RWPE2 (cell line): ENCODE data around the gene DAAM1.

Experiments
- ATAC-seq: fragments of 200-7000 bp; cut with Tn5 transposase; 3 replicates; pipeline ENCODE4 v1.9.1; 2021; ENCODE audit warnings: low read depth
- DNase-seq: peaks from one replicate; pipeline ENCODE4 v3.0.0-alpha.2; 2020; ENCODE audit warnings: low spot score
- H3K27ac ChIP-seq: fragments of 450-650 bp; 2 replicates; pipeline ENCODE4 v1.5.1; 2017; ENCODE audit warnings: mild to moderate bottlenecking; ENCODE audit not compliant: poor library complexity, severe bottlenecking
- H3K27me3 ChIP-seq: fragments of 250-450 bp; sonication (Bioruptor Pico); 2 replicates; pipeline ENCODE4 v1.5.1; 2021; ENCODE audit warnings: mild to moderate bottlenecking, moderate library complexity; ENCODE audit not compliant: insufficient read depth, poor library complexity, severe bottlenecking
- H3K36me3 ChIP-seq: fragments of 250-450 bp; sonication (Bioruptor Pico); 2 replicates; pipeline ENCODE4 v1.5.1; 2020; ENCODE audit warnings: low read depth, mild to moderate bottlenecking, moderate library complexity
- H3K4me1 ChIP-seq: fragments of 250-450 bp; sonication (Bioruptor Pico); 2 replicates; pipeline ENCODE4 v1.5.1; 2021; ENCODE audit warnings: mild to moderate bottlenecking, moderate library complexity; ENCODE audit not compliant: insufficient read depth, poor library complexity, severe bottlenecking
- H3K4me3 ChIP-seq: fragments of 250-450 bp; sonication (Bioruptor Pico); 2 replicates; pipeline ENCODE4 v1.5.1; 2021; ENCODE audit warnings: mild to moderate bottlenecking, moderate library complexity; ENCODE audit not compliant: severe bottlenecking
- H3K9me3 ChIP-seq: fragments of 250-450 bp; sonication (Bioruptor Pico); 2 replicates; pipeline ENCODE4 v1.5.1; 2021; ENCODE audit warnings: mild to moderate bottlenecking, moderate library complexity; ENCODE audit not compliant: severe bottlenecking
- CTCF ChIP-seq: fragments of 450-650 bp; IDR thresholded peaks from one replicate; pipeline ENCODE4 v1.5.1; 2017; ENCODE audit warnings: mild to moderate bottlenecking, moderate library complexity; ENCODE audit not compliant: poor library complexity, severe bottlenecking

Gene DAAM1

DNA sequence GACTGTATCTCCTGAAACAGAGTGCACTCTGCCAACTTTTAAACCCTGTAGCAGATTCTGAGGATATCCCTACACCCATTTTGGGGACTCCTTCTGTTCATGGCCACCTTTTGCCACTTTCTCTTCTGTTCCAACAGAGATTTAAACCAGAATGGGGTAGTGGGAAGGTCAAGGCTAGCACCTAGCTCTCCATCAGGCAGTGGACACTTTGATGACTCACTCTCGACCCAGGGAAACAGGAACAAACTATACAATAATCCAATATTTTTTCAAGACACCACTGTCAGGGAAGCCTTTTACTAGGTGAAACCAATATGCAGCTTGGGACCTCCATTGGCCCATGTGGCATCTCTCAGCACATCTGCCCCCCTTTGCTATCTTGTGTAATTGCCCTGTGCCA, 103.6 kb downstream of the DAAM1 start:
- Histone ChIP-seq H3K36me3 (no peaks in the 10 kb centered on the region), H3K9me3 (no peaks in the 10 kb centered on the region), H3K27me3 (no peaks in the 10 kb centered on the region), H3K4me1 (no peaks in the 10 kb centered on the region), H3K27ac (no peak overlapping the region), H3K4me3 (no peak overlapping the region)
- no peak for TF ChIP-seq CTCF
- DNase-seq: no peak
- no peak for ATAC-seq

- DNase-seq (no peak), ATAC-seq (no peak)
- no peak overlapping the region for H3K27ac ChIP-seq
Observed at GRCh38 chr14:59292921-59293534, 104.6 kb downstream of the DAAM1 start.

DNA sequence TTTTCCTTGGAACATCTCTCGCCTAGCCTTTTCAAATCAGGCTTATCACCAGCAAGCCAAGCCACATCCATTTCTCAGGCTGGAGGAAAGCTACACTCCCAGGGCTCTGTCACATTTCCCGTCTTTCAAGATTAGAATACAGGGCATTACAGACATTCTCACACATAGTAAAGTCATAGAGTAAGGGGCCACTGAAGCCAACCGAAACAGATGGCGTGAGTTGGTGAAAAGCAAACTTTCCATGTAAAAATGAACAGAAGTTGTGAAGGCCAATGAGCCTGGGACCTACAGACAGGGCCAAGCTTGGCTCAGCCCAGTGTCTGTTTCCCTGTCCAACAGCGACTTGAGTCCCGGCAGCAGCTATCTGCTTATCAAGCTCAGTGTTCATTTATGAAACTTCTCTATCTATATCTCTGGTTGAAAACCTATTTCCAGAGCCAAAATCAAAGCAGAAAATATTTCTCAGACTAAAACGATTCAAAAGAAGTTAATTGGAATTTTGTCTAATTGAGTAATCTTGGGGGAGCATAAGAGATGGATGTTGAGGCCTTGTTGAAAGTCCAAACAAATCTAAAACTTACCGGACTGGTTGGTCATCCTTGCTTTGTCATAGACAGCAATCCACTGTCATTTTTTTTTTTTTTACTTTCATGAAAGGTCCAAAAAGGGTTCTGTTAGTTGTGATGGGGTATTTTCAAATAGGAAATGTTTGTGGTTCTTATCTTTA, 105.6 kb downstream of the DAAM1 start:
- no peaks in the 10 kb centered on the region for H3K27me3 ChIP-seq
- H3K36me3 ChIP-seq: no peaks in the 10 kb centered on the region
- no peak for ATAC-seq
- H3K4me1 ChIP-seq: no peaks in the 10 kb centered on the region
- no peak overlapping the region for H3K27ac ChIP-seq
- H3K9me3 ChIP-seq: no peaks in the 10 kb centered on the region
- no peak for TF ChIP-seq CTCF
- H3K4me3 ChIP-seq: no peak overlapping the region
- DNase-seq: no peak

More at GRCh38 chr14:59292921-59293534, 104.6 kb downstream of the DAAM1 start:
- H3K4me3 ChIP-seq: no peak overlapping the region
- no peaks in the 10 kb centered on the region for H3K4me1 ChIP-seq
- no peaks in the 10 kb centered on the region for H3K9me3 ChIP-seq
- no peak for TF ChIP-seq CTCF
- no peaks in the 10 kb centered on the region for H3K36me3 ChIP-seq
- H3K27me3 ChIP-seq: no peaks in the 10 kb centered on the region

GRCh38 chr14:59294662-59294992, 106.2 kb downstream of the DAAM1 start:
- ATAC-seq (no peak), DNase-seq (no peak)
- no peaks in the 10 kb centered on the region for H3K4me1 ChIP-seq
- H3K36me3 ChIP-seq: no peaks in the 10 kb centered on the region
- H3K27ac ChIP-seq: no peak overlapping the region
- H3K9me3 ChIP-seq: no peaks in the 10 kb centered on the region
- H3K4me3 ChIP-seq: no peak overlapping the region
- no peak for TF ChIP-seq CTCF
- H3K27me3 ChIP-seq: no peaks in the 10 kb centered on the region

DNA sequence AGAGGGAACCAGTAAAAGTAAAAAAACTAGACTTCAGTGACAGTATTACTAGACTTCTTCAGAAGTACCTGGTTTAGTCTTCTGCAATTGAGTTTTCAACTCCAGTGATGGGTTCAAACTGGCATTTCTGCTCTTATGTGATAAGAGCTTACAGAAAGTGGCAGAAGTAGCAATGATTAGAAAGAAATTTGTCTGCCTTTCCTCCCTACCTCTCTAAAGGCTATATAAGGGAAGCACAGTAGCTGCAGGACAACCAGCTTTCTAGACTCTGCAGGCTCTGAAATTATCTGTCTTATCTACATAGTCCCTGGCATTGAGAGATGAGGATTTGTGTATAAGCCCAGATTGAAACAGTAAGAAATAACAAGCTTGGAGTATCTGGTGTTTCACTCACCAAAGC, 107.5 kb downstream of the DAAM1 start:
- Histone ChIP-seq H3K9me3 (no peaks in the 10 kb centered on the region), H3K36me3 (no peaks in the 10 kb centered on the region), H3K4me3 (no peak overlapping the region), H3K27ac (no peak overlapping the region), H3K4me1 (peaks cover 3% of the 10 kb centered on the region), H3K27me3 (no peaks in the 10 kb centered on the region)
- ATAC-seq: no peak
- DNase-seq: no peak
- no peak for TF ChIP-seq CTCF
